Endothelial cell (in vitro differentiated cells): ENCODE data around the gene KLHL17. TPM values are rescaled to one million over a fixed set of nuclear protein-coding genes. Genes with fewer than 3 reads are reported as not detected.
"Not testable (repeated sequence)": the region's sequence is repeated elsewhere in the genome, so short reads cannot be mapped to it uniquely, and the experiment has no call there.

Experiments
- DNase-seq: peaks from one replicate; pipeline ENCODE4 v3.0.0; 2021; ENCODE audit warnings: low spot score
- H3K27ac Mint-ChIP-seq: one replicate; pipeline ENCODE4 v1.8.0; 2021; ENCODE audit warnings: mixed read lengths, inconsistent platforms; ENCODE audit not compliant: unreplicated experiment
- H3K27me3 Mint-ChIP-seq: one replicate; pipeline ENCODE4 v1.8.0; 2021; ENCODE audit warnings: mild to moderate bottlenecking, moderate library complexity, mixed read lengths, inconsistent platforms; ENCODE audit not compliant: unreplicated experiment
- H3K36me3 Mint-ChIP-seq: one replicate; pipeline ENCODE4 v1.8.0; 2021; ENCODE audit warnings: mild to moderate bottlenecking, low read depth, mixed read lengths, inconsistent platforms; ENCODE audit not compliant: unreplicated experiment
- H3K4me1 Mint-ChIP-seq: one replicate; pipeline ENCODE4 v1.8.0; 2021; ENCODE audit warnings: mild to moderate bottlenecking, mixed read lengths, inconsistent platforms; ENCODE audit not compliant: unreplicated experiment
- H3K4me3 Mint-ChIP-seq: one replicate; pipeline ENCODE4 v1.8.0; 2021; ENCODE audit warnings: mild to moderate bottlenecking, mixed read lengths, inconsistent platforms; ENCODE audit not compliant: unreplicated experiment
- H3K9me3 Mint-ChIP-seq: one replicate; pipeline ENCODE4 v1.8.0; 2021; ENCODE audit warnings: mixed read lengths, inconsistent platforms; ENCODE audit not compliant: unreplicated experiment
- CTCF ChIP-seq: fragments of 200-600 bp; sonication (generic); IDR thresholded peaks from one replicate; pipeline ENCODE4 v1.5.0; 2021; ENCODE audit warnings: antibody characterized with exemption; ENCODE audit not compliant: unreplicated experiment
- total RNA-seq: library from RNA; stranded (reverse); fragmentation: NEBNext Ultra II Directional; extraction: Animal tissue kit (Norgen Biotek cat#: 25700); gene quantifications from one replicate; pipeline ENCODE4 v1.2.1, GENCODE V29; 2021; ENCODE audit not compliant: unreplicated experiment

Gene KLHL17
- total RNA-seq, 1 donor from 2014 or later, result 18.7 TPM

GRCh38 chr1:945688-946556 is 14.5 kb upstream of the KLHL17 start:
- H3K4me3 Mint-ChIP-seq, result no peak overlapping the region
- peak overlapping the region; percentile 36 for H3K27ac Mint-ChIP-seq
- no peaks in the 10 kb centered on the region for H3K4me1 Mint-ChIP-seq
- no peak for TF ChIP-seq CTCF
- peaks cover 30% of the 10 kb centered on the region for H3K36me3 Mint-ChIP-seq
- H3K9me3 Mint-ChIP-seq, result no peaks in the 10 kb centered on the region
- no peak for DNase-seq
- H3K27me3 Mint-ChIP-seq, result peaks cover 6% of the 10 kb centered on the region

GRCh38 chr1:946811-947210 is 13.6 kb upstream of the KLHL17 start:
- not testable (repeated sequence) for H3K27ac Mint-ChIP-seq, DNase-seq, H3K9me3 Mint-ChIP-seq, H3K4me1 Mint-ChIP-seq, H3K4me3 Mint-ChIP-seq
- Mint-ChIP-seq H3K36me3 (peaks cover 36% of the 10 kb centered on the region), H3K27me3 (peaks cover 11% of the 10 kb centered on the region)

- Mint-ChIP-seq H3K27me3 (peaks cover 11% of the 10 kb centered on the region), H3K9me3 (no peaks in the 10 kb centered on the region), H3K4me1 (no peaks in the 10 kb centered on the region), H3K27ac (no peak overlapping the region), H3K36me3 (peaks cover 36% of the 10 kb centered on the region), H3K4me3 (no peak overlapping the region)
- DNase-seq, result no peak
- TF ChIP-seq CTCF, result no peak
Observed at GRCh38 chr1:947958-948357, 12.4 kb upstream of the KLHL17 start.

DNA sequence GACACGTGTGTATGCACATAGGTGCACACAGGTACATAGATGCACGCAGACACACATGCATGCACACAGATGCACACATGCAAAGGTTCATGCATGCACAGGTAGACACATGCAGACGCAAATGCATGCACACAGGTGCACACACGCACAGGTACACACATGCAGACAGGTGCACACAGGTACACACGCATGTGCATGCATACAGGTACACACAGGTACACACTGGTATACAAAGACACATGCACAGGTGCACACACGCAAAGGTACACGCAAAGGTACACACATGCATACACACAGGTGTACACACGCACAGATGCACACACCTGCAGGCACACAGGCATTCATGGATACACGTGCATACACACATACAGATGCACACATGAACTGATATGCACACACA is 10.1 kb upstream of the KLHL17 start:
- Mint-ChIP-seq H3K27me3 (peaks cover 14% of the 10 kb centered on the region), H3K4me1 (no peaks in the 10 kb centered on the region), H3K27ac (no peak overlapping the region), H3K9me3 (no peaks in the 10 kb centered on the region), H3K4me3 (peak overlapping the region; percentile 69), H3K36me3 (peaks cover 40% of the 10 kb centered on the region)
- TF ChIP-seq CTCF, result no peak
- no peak for DNase-seq

GRCh38 chr1:950881-951280 is 9.5 kb upstream of the KLHL17 start:
- H3K4me3 Mint-ChIP-seq, result peak overlapping the region; percentile 69
- H3K36me3 Mint-ChIP-seq, result peaks cover 37% of the 10 kb centered on the region

More at GRCh38 chr1:950881-951280, 9.5 kb upstream of the KLHL17 start:
- DNase-seq, result no peak
- no peak for TF ChIP-seq CTCF
- Mint-ChIP-seq H3K27me3 (peaks cover 9% of the 10 kb centered on the region), H3K27ac (no peak overlapping the region), H3K4me1 (no peaks in the 10 kb centered on the region), H3K9me3 (no peaks in the 10 kb centered on the region)
